Stimulated activated naive B cell treated with anti-CD40 and anti-IgM and Interleukin-4, amounts not matched to agents 10 μg/mL and 1 μg/mL and 100 μg/mL, for 72 hours (primary cell): ENCODE measurements around the gene GNAS.
"Not testable (repeated sequence)": the region's sequence is repeated elsewhere in the genome, so short reads cannot be mapped to it uniquely, and the experiment has no call there.

Experiments used
- ATAC-seq, 2 donors: fragments of 150-1000 bp; cut with Tn5 transposase; replicated peaks; 2 replicates each; pipeline ENCODE4 v1.10.0; 2021; ENCODE audit warnings: moderate library complexity in 1 of 2
- DNase-seq: peaks from one replicate; pipeline ENCODE4 v3.0.0; 2021
- H3K27ac Mint-ChIP-seq: one replicate; pipeline ENCODE4 v1.8.0; 2022; ENCODE audit warnings: mild to moderate bottlenecking, mixed read lengths
- H3K27me3 Mint-ChIP-seq, 2 donors: one replicate each; pipeline ENCODE4 v1.8.0; 2022; ENCODE audit warnings: mixed read lengths in 2 of 2
- H3K36me3 Mint-ChIP-seq, 2 donors: one replicate each; pipeline ENCODE4 v1.8.0; 2022; ENCODE audit warnings: mixed read lengths in 2 of 2, mild to moderate bottlenecking in 1 of 2
- H3K4me1 Mint-ChIP-seq, 2 donors: one replicate each; pipeline ENCODE4 v1.8.0; 2022; ENCODE audit warnings: mixed read lengths in 2 of 2, mild to moderate bottlenecking in 1 of 2
- H3K4me3 Mint-ChIP-seq, 2 donors: one replicate each; pipeline ENCODE4 v1.8.0; 2022; ENCODE audit warnings: mild to moderate bottlenecking in 2 of 2, mixed read lengths in 2 of 2, moderate library complexity in 1 of 2
- H3K9me3 Mint-ChIP-seq, 2 donors: one replicate each; pipeline ENCODE4 v1.8.0; 2022; ENCODE audit warnings: mixed read lengths in 2 of 2, mild to moderate bottlenecking in 1 of 2

Gene GNAS

DNA sequence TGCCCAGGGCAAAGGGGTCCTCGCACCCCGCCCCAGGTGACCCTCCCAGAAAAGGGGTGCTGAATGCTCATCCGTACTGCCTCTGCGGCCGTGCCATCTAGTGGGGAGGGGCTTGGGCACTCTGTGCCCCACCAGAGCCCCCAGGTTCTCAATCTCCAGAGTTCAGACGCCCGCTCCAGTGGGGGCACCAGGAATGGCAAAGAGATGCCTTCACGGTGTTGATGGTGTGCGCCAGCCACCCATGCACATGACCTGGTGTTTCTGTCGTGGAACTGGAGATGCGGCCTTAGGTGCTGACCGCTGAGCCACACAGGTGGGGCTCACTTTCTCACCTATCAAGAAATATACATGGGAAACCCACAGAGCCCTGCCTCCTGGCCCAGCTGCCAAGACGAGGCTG is 32.6 kb upstream of the GNAS start:
- no peak overlapping the region for H3K27ac Mint-ChIP-seq
- H3K4me1 Mint-ChIP-seq: peaks cover 0 to 4% of the 10 kb centered on the region in 2 donors
- peaks cover 10 to 11% of the 10 kb centered on the region in 2 donors for H3K9me3 Mint-ChIP-seq
- no peak for DNase-seq
- peaks cover 5 to 16% of the 10 kb centered on the region in 2 donors for H3K27me3 Mint-ChIP-seq
- no peak for ATAC-seq
- no peak overlapping the region for H3K4me3 Mint-ChIP-seq
- H3K36me3 Mint-ChIP-seq: peaks cover 14 to 17% of the 10 kb centered on the region in 2 donors

- H3K4me1 Mint-ChIP-seq, ATAC-seq, DNase-seq, H3K4me3 Mint-ChIP-seq, H3K27ac Mint-ChIP-seq: not testable (repeated sequence)
- peaks cover 10 to 11% of the 10 kb centered on the region in 2 donors for H3K9me3 Mint-ChIP-seq
- peaks cover 14 to 17% of the 10 kb centered on the region in 2 donors for H3K36me3 Mint-ChIP-seq
- H3K27me3 Mint-ChIP-seq: peaks cover 5 to 16% of the 10 kb centered on the region in 2 donors
Measured at GRCh38 chr20:58820515-58820914, 32.0 kb upstream of the GNAS start.

DNA sequence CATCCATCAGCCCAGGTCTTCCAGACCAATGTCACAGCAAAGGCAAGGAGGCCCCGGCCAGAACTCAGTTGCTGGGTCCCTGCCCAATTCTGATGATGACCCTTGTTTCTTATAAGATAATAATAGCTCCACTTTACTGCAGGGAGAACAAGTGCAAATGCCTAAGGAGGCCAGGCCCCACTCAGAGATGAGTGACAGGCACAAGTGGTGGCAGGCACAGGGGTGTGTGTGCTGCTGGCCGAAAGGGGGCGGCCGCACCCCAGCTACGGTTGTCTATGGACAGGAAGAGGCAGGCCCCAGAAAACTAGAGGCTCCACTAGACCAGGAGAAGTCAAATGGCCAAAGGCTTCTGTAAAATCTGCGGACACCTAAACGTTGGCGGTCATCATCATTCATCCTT is 30.4 kb upstream of the GNAS start:
- Mint-ChIP-seq H3K4me3 (no peak overlapping the region), H3K36me3 (peaks cover 14 to 17% of the 10 kb centered on the region in 2 donors), H3K27me3 (peaks cover 0 to 10% of the 10 kb centered on the region in 2 donors), H3K9me3 (peaks cover 10 to 11% of the 10 kb centered on the region in 2 donors), H3K27ac (no peak overlapping the region), H3K4me1 (peaks cover 0 to 4% of the 10 kb centered on the region in 2 donors)
- no peak for ATAC-seq
- no peak for DNase-seq

DNA sequence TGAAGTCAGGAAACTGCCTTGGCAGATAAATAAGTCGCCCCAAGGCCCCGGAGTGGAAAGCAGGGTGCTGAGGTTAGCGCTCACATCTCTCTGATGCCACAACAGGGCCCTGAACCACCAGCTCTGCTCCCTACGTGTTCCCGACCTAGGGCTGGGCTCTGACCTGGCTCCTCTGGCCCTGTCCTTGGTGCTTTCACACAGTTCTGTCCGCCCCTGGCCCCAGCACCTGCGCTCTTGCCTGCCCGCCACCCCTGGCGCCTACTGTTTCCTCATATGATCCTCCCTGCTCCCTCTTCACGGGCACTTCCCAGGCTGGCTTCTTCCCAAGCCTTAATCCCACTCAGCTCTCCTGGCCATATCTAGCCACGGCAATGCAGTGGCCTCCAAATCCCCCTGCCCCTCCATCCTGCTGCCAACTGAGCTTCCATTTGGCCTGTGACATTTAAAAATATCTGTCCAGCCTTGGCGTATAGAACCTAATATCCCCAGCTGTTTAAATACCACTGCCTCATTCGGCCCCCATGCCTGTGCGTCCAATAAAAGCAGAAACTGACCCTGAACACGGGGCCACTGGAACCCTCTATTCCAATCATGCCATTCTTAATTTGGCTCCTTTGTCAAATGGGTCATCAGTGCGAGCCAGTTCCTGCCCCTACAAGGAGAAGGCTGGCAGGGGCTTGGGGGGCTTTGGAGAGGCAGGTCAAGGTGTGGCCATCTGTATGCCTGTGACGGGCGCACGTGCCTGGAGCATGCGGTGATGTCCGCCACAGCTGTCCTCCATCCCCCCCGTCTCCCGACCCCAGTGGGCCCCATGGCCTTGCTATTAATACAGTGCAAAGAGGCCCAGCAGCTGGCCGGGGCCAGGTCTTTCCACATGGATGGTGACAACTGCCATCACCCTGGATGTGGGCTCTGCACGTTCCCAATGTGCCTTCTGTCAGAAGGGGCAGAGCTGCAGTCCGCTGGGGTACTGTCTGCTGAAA is 29.5 kb upstream of the GNAS start:
- ATAC-seq (no peak), DNase-seq (no peak)
- Mint-ChIP-seq H3K27me3 (peaks cover 0 to 10% of the 10 kb centered on the region in 2 donors), H3K4me1 (peaks cover 0 to 4% of the 10 kb centered on the region in 2 donors), H3K4me3 (no peak overlapping the region), H3K9me3 (peaks cover 10 to 11% of the 10 kb centered on the region in 2 donors), H3K36me3 (peaks cover 14 to 17% of the 10 kb centered on the region in 2 donors), H3K27ac (no peak overlapping the region)

- Mint-ChIP-seq H3K36me3 (peaks cover 10 to 12% of the 10 kb centered on the region in 2 donors), H3K4me1 (no peaks in the 10 kb centered on the region), H3K9me3 (peaks cover 10 to 13% of the 10 kb centered on the region in 2 donors), H3K27ac (no peak overlapping the region), H3K27me3 (peaks cover 0 to 10% of the 10 kb centered on the region in 2 donors), H3K4me3 (no peak overlapping the region)
- no peak for ATAC-seq
- no peak for DNase-seq
Measured at GRCh38 chr20:58824843-58825242, 27.7 kb upstream of the GNAS start.

DNA sequence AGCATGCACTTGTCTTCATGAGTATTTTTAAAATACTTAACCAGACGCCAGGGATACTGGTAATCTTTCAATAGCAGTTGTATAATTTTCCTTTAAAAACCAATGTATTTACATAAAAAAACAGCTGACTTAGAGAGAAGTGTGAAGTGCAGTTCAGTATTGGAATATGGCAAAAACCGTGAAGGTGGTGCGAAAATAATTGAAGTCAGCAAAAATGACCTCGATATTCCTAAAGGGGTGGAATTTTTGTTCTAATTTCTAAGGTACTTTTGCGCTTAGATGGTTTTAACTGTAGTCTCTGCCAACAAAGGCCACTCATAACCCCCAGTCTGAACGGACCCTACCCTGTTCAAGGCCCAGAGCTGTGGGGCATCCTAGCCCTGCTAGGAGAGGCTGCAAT is 27.1 kb upstream of the GNAS start:
- Mint-ChIP-seq H3K27me3 (peaks cover 0 to 10% of the 10 kb centered on the region in 2 donors), H3K4me3 (no peak overlapping the region), H3K9me3 (peaks cover 11% of the 10 kb centered on the region in 2 donors), H3K27ac (no peak overlapping the region), H3K36me3 (peaks cover 10 to 12% of the 10 kb centered on the region in 2 donors), H3K4me1 (no peaks in the 10 kb centered on the region)
- ATAC-seq (no peak), DNase-seq (no peak)

GRCh38 chr20:58826271-58826670 is 26.2 kb upstream of the GNAS start:
- no peak overlapping the region for H3K27ac Mint-ChIP-seq
- no peak overlapping the region for H3K4me3 Mint-ChIP-seq
- H3K9me3 Mint-ChIP-seq: peaks cover 5 to 7% of the 10 kb centered on the region in 2 donors
- peaks cover 0 to 7% of the 10 kb centered on the region in 2 donors for H3K27me3 Mint-ChIP-seq
- peaks cover 0 to 2% of the 10 kb centered on the region in 2 donors for H3K4me1 Mint-ChIP-seq
- no peak for DNase-seq
- peaks cover 2 to 6% of the 10 kb centered on the region in 2 donors for H3K36me3 Mint-ChIP-seq
- ATAC-seq: no peak

DNA sequence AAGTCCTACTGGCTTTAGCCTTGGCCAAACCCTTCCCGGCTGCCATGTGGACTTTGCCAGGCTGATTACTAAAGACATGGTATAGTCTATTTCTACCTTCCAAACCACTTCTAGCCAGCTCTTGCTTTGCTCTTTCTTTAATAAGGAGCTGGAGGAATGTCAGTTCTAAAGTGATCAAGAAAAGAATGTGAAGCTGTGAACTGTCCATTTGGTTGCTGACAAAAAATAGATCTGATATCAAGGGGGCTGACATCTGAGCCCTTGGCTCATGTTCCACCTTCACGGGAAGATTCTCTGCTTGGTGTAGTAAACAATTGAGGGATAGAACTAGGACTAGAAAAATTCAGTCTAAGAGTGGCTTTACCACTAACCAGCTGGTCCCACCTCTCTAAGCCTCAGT is 24.4 kb upstream of the GNAS start:
- Mint-ChIP-seq H3K4me1 (peaks cover 0 to 2% of the 10 kb centered on the region in 2 donors), H3K27me3 (peaks cover 4 to 5% of the 10 kb centered on the region in 2 donors), H3K9me3 (peaks cover 4 to 5% of the 10 kb centered on the region in 2 donors), H3K36me3 (peaks cover 0 to 4% of the 10 kb centered on the region in 2 donors), H3K27ac (no peak overlapping the region), H3K4me3 (no peak overlapping the region)
- no peak for ATAC-seq
- DNase-seq: no peak

- DNase-seq, H3K4me1 Mint-ChIP-seq, H3K27me3 Mint-ChIP-seq, H3K27ac Mint-ChIP-seq, H3K9me3 Mint-ChIP-seq, ATAC-seq, H3K4me3 Mint-ChIP-seq, H3K36me3 Mint-ChIP-seq: not testable (repeated sequence)
Measured at GRCh38 chr20:58828804-58829203, 23.7 kb upstream of the GNAS start.

- no peak for DNase-seq
- ATAC-seq: no peak
- Mint-ChIP-seq H3K36me3 (peaks cover 0 to 4% of the 10 kb centered on the region in 2 donors), H3K27me3 (peaks cover 5 to 15% of the 10 kb centered on the region in 2 donors), H3K4me1 (peaks cover 0 to 2% of the 10 kb centered on the region in 2 donors), H3K4me3 (no peak overlapping the region), H3K9me3 (peaks cover 4 to 5% of the 10 kb centered on the region in 2 donors), H3K27ac (no peak overlapping the region)
Measured at GRCh38 chr20:58829531-58829941, 23.0 kb upstream of the GNAS start.

- no peak for ATAC-seq
- Mint-ChIP-seq H3K27ac (no peak overlapping the region), H3K4me3 (no peak overlapping the region), H3K4me1 (peaks cover 2 to 5% of the 10 kb centered on the region in 2 donors), H3K27me3 (peaks cover 18 to 23% of the 10 kb centered on the region in 2 donors), H3K36me3 (peaks cover 0 to 4% of the 10 kb centered on the region in 2 donors), H3K9me3 (peaks cover 4 to 5% of the 10 kb centered on the region in 2 donors)
- DNase-seq: no peak
Measured at GRCh38 chr20:58832457-58832856, 20.1 kb upstream of the GNAS start.

- Mint-ChIP-seq H3K9me3 (peaks cover 4 to 5% of the 10 kb centered on the region in 2 donors), H3K4me1 (peaks cover 2 to 5% of the 10 kb centered on the region in 2 donors), H3K36me3 (peaks cover 0 to 4% of the 10 kb centered on the region in 2 donors), H3K27ac (no peak overlapping the region), H3K27me3 (peaks cover 23 to 24% of the 10 kb centered on the region in 2 donors), H3K4me3 (no peak overlapping the region)
- no peak for ATAC-seq
- DNase-seq: no peak
Measured at GRCh38 chr20:58833921-58834320, 18.6 kb upstream of the GNAS start.

- Mint-ChIP-seq H3K27me3 (peaks cover 30 to 31% of the 10 kb centered on the region in 2 donors), H3K9me3 (peaks cover 3 to 4% of the 10 kb centered on the region in 2 donors), H3K4me1 (peaks cover 7 to 16% of the 10 kb centered on the region in 2 donors), H3K36me3 (peaks cover 0 to 7% of the 10 kb centered on the region in 2 donors), H3K4me3 (no peak overlapping the region), H3K27ac (no peak overlapping the region)
- ATAC-seq: no peak
- no peak for DNase-seq
Measured at GRCh38 chr20:58835231-58835630, 17.3 kb upstream of the GNAS start.

DNA sequence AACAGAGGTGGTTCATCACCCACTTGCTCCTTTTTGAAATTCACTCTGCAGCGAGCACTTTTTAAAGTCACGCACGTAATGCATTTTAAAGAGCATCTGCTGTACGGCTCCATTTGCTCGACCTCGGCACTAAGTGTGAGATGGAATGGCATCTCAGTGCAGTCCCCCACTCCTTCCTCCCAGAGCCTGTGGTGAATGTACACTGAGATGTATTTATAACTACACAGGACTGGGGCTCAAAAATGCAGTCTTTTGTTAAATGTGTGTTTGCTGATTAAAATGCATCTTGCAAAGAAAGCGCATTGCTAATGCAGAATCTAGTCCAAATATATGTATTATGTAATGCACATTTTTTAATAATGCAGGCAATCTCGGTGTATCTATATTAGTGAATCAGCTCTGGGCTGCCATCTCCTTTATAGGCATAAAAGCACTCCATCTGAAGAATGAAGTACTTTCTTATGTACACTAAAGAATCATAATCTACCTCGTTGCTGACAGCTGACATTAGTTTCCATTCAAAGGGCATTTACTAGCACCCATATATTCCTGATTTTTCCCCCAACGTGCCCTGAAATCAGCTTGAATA is 15.8 kb upstream of the GNAS start:
- DNase-seq: no peak
- H3K27ac Mint-ChIP-seq: no peak overlapping the region
- H3K27me3 Mint-ChIP-seq: peaks cover 41 to 46% of the 10 kb centered on the region in 2 donors
- no peaks in the 10 kb centered on the region for H3K9me3 Mint-ChIP-seq
- H3K4me1 Mint-ChIP-seq: peaks cover 9 to 23% of the 10 kb centered on the region in 2 donors
- ATAC-seq: no peak
- peaks cover 3 to 17% of the 10 kb centered on the region in 2 donors for H3K36me3 Mint-ChIP-seq
- no peak overlapping the region for H3K4me3 Mint-ChIP-seq
